Small intestine (tissue), 7 donors: ENCODE data around the gene CADPS2. TPM values are rescaled to one million over a fixed set of nuclear protein-coding genes. Genes with fewer than 3 reads are reported as not detected.

Experiments used
- DNase-seq, 2 donors: peaks; one replicate each; pipeline versions ENCODE4 v3.0.0 to v3.0.0-alpha.2; 2013
- FAIRE-seq: peaks from 2 replicates; lab custom pipeline; 2012; peaks lifted over from hg19 to GRCh38; lab: Jason Lieb, UNC
- H3K27ac ChIP-seq, 3 donors: one replicate each; pipeline ENCODE4 v1.5.1; 2013; ENCODE audit warnings: low read length in 2 of 3, mild to moderate bottlenecking in 2 of 3, control low read depth in 1 of 3, inconsistent platforms in 1 of 3, low read depth in 1 of 3, moderate library complexity in 1 of 3
- H3K27me3 ChIP-seq, 3 donors: one replicate each; pipeline ENCODE4 v1.6.1; 2013; ENCODE audit warnings: low read length in 3 of 3, inconsistent platforms in 1 of 3; ENCODE audit not compliant: control insufficient read depth in 3 of 3, insufficient read depth in 3 of 3
- H3K36me3 ChIP-seq, 3 donors: one replicate each; pipeline ENCODE4 v1.6.1; 2013; ENCODE audit warnings: low read length in 3 of 3, inconsistent platforms in 1 of 3, low read depth in 1 of 3, mild to moderate bottlenecking in 1 of 3, moderate library complexity in 1 of 3; ENCODE audit not compliant: control insufficient read depth in 3 of 3, insufficient read depth in 2 of 3
- H3K4me1 ChIP-seq, 3 donors: one replicate each; pipeline ENCODE4 v1.6.1; 2013; ENCODE audit warnings: low read length in 2 of 3, inconsistent platforms in 1 of 3, low read depth in 1 of 3, mild to moderate bottlenecking in 1 of 3, moderate library complexity in 1 of 3; ENCODE audit not compliant: control insufficient read depth in 3 of 3, insufficient read depth in 2 of 3
- H3K4me3 ChIP-seq, 3 donors: one replicate each; pipeline ENCODE4 v1.5.1; 2013; ENCODE audit warnings: low read length in 3 of 3, control low read depth in 1 of 3, inconsistent platforms in 1 of 3, low read depth in 1 of 3, mild to moderate bottlenecking in 1 of 3, moderate library complexity in 1 of 3
- H3K9me3 ChIP-seq, 2 donors: one replicate each; pipeline ENCODE4 v1.6.1; 2013; ENCODE audit warnings: low read depth in 1 of 2, low read length in 1 of 2; ENCODE audit not compliant: control insufficient read depth in 2 of 2, insufficient read depth in 1 of 2
- WGBS, 3 donors: extraction: QIAGEN DNeasy Blood & Tissue Kit; methylation state at CpG; one replicate each; pipeline ENCODE4 v1.1.7; 2013; 5-methylcytosine and 5-hydroxymethylcytosine counted together
- polyA plus RNA-seq, 4 donors: library from polyadenylated mRNA; stranded (reverse) in 3 of 4; unstranded in 1 of 4; fragments of 200-250 nt in 3 of 4; fragments of 120-200 nt in 1 of 4; gene quantifications; one replicate each; pipeline versions ENCODE4 v1.2.1 to v1.2.3, GENCODE V29; 2013
- donor health status: healthy with polysubstance abuse.
- donor health status: control.
- donor health status: control.
- donor health status: Bipolar disorder and iron deficiency.
- donor health status: healthy.

CADPS2 gene
- polyA plus RNA-seq, 4 donors: 11.3 to 26.6 (median 14.8) TPM

DNA sequence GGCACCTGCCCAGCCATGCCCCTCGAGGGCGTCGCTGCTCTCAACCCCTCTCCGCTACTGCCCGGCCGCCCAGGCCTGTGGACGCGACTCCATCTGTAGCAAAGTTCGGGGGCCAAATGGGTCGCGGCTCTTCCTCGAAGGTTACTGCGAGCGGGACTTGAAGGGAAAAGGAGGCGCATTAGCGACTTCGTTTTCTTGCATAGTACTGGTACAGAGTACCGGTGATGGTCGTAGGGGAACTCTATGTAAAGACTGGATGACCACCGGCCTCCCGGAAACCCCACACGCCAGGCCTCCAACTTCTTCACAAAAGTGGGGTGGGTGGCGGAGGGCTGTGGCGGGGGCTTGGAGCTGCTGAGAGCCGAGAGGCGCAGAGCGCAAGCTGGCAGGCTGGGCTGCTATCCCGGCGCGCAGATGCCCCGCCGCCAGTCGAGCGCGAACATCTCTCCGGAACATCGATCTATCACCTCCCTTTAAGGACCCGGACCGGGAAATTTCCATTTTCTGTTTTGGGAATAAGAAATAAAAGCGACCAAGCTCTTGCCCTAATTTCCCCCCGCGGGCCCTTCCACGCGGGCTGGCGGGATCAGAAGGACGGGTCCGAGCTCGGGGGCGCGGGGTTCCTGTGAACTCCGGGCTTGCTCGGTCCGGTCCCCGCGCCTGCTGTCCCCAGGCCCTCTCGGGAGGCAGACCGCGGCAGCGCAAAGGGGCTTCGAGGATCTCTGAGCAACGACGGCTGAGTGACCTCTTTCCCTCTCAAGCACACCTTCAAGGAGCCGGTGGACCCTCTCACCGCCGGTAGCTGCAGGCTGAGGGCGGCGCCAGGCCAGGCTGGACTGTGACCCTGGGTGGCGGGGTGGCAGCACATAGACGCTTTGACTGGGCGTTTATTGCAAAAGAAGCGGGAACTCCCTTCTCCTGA, 569.5 kb downstream of the CADPS2 start:
- peaks cover 7 to 63% (median 32%) of the 10 kb centered on the region in 3 donors for H3K27me3 ChIP-seq
- no peak for FAIRE-seq
- H3K36me3 ChIP-seq: no peaks in the 10 kb centered on the region
- H3K4me1 ChIP-seq: peaks cover 0 to 5% (median 5%) of the 10 kb centered on the region in 3 donors
- H3K27ac ChIP-seq: no peak overlapping the region
- peak overlapping the region in 1 of 3 donors; percentile 37 for H3K4me3 ChIP-seq
- WGBS, 3 donors: 3 to 5% (median 4%) methylated on average over 64 to 71 of the region's 71 CpGs
- peak; percentile 50 to 62 for DNase-seq
- H3K9me3 ChIP-seq: no peaks in the 10 kb centered on the region

DNA sequence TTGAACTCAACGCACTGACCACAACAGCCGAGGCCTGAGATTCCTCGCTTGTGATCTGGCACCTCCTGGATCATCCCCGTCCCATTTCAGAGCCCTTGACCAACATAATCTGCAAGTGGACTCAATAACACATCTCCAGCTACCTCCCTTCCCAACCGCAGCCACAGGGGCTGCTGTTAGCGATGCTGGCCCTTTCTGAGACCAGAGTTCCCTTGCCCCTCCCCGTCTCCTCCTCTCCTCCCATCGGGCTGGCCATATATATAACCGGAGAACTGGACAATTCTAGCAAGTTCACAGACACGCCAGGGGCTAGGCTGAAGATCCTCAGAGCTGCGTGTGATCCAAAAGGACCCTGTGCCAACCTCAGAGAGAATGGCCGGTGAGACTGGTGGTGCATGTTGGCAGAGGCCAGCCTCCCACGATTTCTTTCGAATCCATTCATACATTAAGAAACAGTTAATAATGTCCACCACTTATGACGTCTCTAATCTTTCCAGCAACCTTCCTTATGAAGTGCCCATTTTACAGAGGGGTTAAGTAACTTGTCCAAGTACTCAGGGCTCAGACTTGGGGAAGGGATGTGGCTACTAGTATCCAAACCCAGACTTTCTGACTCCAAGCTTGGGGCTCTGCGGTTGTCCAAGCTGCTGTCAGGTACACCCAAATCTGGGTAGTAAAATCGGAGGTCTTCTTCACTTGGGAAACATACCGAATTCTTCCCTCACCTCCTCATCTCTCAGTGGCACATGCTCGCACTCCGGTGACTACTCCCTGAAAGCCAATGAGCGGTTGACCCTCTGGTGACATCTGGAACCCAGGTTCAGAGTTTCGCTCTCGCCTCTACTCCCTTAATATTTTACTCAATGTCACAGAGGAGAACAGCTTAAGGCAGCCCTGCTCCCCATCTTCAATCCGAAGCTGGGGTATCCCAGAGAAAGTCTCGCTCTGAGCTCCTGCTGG, 570.5 kb downstream of the CADPS2 start:
- FAIRE-seq: no peak
- WGBS, 3 donors: 8 to 13% (median 9%) methylated on average over 25 of the region's 25 CpGs
- peaks cover 7 to 72% (median 42%) of the 10 kb centered on the region in 3 donors for H3K27me3 ChIP-seq

DNA sequence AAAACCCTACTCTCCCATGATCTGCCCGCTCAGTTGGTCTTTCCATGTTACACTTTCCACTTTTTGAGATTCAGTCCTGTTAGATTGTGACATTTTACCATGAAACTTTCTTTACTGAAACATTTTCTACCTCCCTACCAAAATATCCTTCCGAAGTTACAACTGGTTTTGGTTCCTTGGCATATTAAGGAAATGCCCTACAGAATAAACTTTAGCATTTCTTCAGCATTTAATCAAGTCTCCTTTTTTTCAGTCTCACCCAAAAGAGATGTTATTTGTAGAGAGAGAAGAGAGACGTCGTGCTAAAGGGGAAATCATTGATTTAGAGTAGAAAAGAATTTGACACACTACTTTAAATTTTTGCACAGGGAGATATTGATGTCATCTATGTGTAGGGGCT, 572.0 kb downstream of the CADPS2 start:
- Histone ChIP-seq H3K4me1 (peaks cover 0 to 10% (median 5%) of the 10 kb centered on the region in 3 donors), H3K9me3 (no peaks in the 10 kb centered on the region), H3K27me3 (peaks cover 7 to 87% (median 53%) of the 10 kb centered on the region in 3 donors), H3K27ac (no peak overlapping the region), H3K36me3 (no peaks in the 10 kb centered on the region), H3K4me3 (no peak overlapping the region)
- DNase-seq (no peak), FAIRE-seq (no peak)
- WGBS, 3 donors: 16 to 19% (median 19%) methylated on average over 4 of the region's 4 CpGs

More for the DNA sequence above, 570.5 kb downstream of the CADPS2 start:
- Histone ChIP-seq H3K27ac (no peak overlapping the region), H3K4me3 (no peak overlapping the region), H3K36me3 (no peaks in the 10 kb centered on the region), H3K4me1 (peaks cover 0 to 5% (median 5%) of the 10 kb centered on the region in 3 donors), H3K9me3 (no peaks in the 10 kb centered on the region)
- DNase-seq: peak in 1 of 2 donors; percentile 10

DNA sequence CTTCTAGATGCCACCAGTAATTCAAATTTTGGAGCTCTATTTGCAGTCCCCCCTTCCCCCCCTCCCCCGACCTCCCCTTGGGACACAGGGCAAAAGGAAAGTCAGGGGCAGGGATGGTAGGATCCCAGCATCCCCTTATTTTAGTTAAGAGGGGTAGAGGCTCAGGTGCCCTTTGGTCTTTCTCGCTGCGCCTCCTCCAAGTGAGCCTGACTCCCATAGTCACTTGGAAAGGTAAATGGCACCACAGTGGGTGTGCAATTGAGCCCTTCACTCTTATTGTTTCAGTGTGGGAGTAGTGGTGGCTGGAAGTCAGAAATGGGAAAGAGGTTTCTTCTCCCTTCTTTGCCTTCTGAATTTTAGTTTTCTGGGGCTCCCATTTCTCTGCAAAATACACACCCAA, 573.5 kb downstream of the CADPS2 start:
- Histone ChIP-seq H3K9me3 (no peaks in the 10 kb centered on the region), H3K27me3 (peaks cover 7 to 89% (median 55%) of the 10 kb centered on the region in 3 donors), H3K4me3 (no peak overlapping the region), H3K4me1 (peaks cover 0 to 10% (median 5%) of the 10 kb centered on the region in 3 donors), H3K27ac (no peak overlapping the region), H3K36me3 (no peaks in the 10 kb centered on the region)
- WGBS, 3 donors: 25 to 33% (median 28%) methylated on average over 3 of the region's 3 CpGs
- DNase-seq: no peak
- no peak for FAIRE-seq

DNA sequence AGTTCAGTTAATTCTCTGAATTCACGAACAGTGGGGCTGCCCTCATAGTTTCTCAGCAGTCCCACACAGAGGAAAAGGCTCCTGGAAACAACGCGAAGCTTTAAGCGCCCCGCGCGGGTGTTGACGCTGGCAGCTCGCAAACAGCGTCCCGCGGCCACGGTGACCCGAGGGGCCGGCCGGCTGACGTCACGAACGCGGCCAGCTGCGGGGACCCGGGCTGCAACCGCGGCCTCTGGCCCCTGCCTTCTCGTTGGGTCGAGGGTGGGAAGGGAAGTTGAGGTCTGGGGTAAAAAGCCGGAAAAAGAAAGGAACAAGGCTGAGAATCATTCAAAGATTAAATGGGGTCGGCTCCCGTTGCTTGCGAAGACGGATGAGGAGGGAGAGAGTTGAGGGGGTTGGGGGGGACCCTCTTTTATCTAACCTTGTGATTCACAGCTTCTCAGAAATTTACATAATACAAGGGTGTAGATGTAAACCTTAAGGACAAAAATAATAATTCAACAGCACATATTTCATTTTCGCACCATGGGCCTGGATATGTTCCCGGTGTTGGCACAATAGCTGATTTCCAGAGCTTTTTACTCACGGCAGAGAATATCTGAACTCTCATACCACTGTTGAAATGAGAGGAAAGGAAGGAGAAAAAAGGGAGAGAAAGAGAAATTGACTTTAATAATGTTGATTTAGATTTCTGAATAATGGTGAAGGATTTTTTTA, 574.4 kb downstream of the CADPS2 start:
- peak in 1 of 2 donors; percentile 34 for DNase-seq

DNA sequence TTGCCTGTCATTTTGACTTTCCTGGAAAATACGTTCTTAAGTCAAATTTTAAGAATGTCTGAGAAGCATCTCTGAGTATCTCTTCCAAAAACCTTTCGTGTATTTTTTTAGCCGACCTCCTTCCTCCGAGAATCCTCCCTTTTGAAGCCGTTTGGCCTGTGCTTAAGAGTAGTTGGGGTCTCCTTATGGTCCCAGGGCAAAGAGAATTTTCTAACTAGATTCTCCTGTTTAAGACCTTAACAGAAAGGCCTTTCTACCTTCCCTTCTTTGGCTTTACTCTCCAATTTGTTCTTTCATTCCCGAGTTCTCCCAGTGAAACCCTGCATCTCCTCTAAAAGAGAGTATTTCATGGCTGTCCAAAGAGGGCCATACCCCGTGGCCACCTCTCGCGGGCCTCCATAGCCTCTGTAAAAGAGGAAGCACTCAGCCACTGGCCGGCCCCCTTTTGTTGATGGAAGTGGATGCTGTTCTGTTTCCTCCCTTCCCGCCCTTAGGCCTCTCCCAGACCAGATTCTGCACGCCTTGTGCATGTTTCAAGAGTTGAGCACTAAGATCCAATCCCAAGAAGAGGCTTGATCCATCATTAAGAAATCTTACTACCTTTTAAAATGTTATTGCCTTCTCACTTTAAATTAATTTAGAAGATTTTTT, 575.1 kb downstream of the CADPS2 start:
- Histone ChIP-seq H3K9me3 (no peaks in the 10 kb centered on the region), H3K4me3 (no peak overlapping the region)
- no peak for FAIRE-seq

More for the DNA sequence above, 574.4 kb downstream of the CADPS2 start:
- Histone ChIP-seq H3K27me3 (peaks cover 8 to 91% (median 55%) of the 10 kb centered on the region in 3 donors), H3K36me3 (no peaks in the 10 kb centered on the region), H3K27ac (no peak overlapping the region), H3K9me3 (no peaks in the 10 kb centered on the region), H3K4me3 (no peak overlapping the region), H3K4me1 (peaks cover 0 to 10% (median 4%) of the 10 kb centered on the region in 3 donors)
- WGBS, 3 donors: 3 to 7% (median 7%) methylated on average over 34 of the region's 34 CpGs
- FAIRE-seq: no peak

DNA sequence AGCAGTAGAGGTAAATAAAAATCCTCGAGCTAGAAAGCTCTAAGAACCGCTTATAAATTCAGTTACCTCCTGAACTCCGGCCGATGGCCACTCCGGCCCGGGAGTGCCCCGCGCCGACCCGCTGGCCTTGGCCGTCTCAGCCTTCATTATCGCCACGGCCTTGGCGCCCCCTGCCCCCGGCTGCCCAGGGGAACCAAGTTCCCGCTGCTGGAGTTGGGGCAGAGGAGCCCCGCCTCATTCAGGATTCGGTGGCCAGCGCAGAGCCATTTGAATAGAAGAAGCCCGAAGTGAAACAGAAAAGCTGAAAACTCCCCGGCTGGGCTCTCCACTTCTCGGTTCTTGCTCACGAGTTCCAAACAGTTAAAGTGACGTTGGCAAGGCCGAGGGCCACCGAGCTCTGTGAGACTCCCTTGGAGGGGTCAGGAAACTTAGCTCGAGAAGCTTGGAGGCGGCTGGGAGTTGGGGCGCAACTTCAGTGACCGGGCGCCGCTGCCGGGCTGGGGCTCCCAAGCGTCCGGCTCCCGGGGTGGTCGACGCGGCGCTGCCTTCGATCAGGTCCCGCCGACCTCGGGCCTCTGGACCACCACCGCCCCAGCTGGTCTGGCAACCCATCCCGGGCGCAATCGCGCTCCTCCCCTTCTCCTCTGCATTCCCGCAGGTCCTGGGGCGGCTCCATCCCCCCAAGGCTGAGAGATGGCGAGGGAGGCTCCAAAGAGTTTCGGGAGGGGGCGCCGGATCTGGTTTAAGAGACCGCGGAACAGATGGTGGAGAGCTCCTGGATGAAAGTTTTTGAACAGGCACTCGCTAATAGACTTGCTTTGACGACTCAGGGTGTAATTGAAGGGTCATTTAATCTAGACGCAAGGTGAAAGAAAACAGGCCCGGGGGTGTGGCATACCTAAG, 575.9 kb downstream of the CADPS2 start:
- 1 to 8% (median 3%) methylated on average over 49 to 61 of the region's 61 CpGs for WGBS, 3 donors
- Histone ChIP-seq H3K4me1 (peaks cover 0 to 16% (median 0%) of the 10 kb centered on the region in 3 donors), H3K9me3 (no peaks in the 10 kb centered on the region), H3K36me3 (no peaks in the 10 kb centered on the region), H3K27me3 (peaks cover 18 to 91% (median 57%) of the 10 kb centered on the region in 3 donors), H3K27ac (no peak overlapping the region), H3K4me3 (peak overlapping the region in 2 of 3 donors; percentile 14 to 45)
- no peak for FAIRE-seq
- DNase-seq: peak in 1 of 2 donors; percentile 42

More for the DNA sequence above, 575.1 kb downstream of the CADPS2 start:
- H3K36me3 ChIP-seq: no peaks in the 10 kb centered on the region
- WGBS, 3 donors: 12 to 23% (median 16%) methylated on average over 12 of the region's 12 CpGs
- DNase-seq: no peak
- peaks cover 0 to 8% (median 0%) of the 10 kb centered on the region in 3 donors for H3K4me1 ChIP-seq
- peaks cover 12 to 91% (median 57%) of the 10 kb centered on the region in 3 donors for H3K27me3 ChIP-seq
- H3K27ac ChIP-seq: no peak overlapping the region
